Right lung (tissue), 10 donors: Measurements from ENCODE around the gene ANKRD66. TPM values are rescaled to one million over a fixed set of nuclear protein-coding genes. Genes with fewer than 3 reads are reported as not detected.
"Not testable (repeated sequence)": the region's sequence is repeated elsewhere in the genome, so short reads cannot be mapped to it uniquely, and the experiment has no call there.

Source experiments
- DNase-seq, 2 donors: peaks; one replicate each; pipeline ENCODE4 v3.0.0-alpha.2; 2013
- long read RNA-seq, 8 donors: transcript quantifications; one replicate each; lab custom pipeline, GENCODE V29; 2026
- polyA plus RNA-seq, 5 donors: library from polyadenylated mRNA; unstranded; fragments of 120-200 nt; gene quantifications; one replicate each; pipeline versions ENCODE4 v1.2.1 to v1.2.3, GENCODE V29; 2013; ENCODE audit warnings: inconsistent platforms in 1 of 5, low replicate concordance in 1 of 5; ENCODE audit not compliant: insufficient read length in 5 of 5, insufficient read depth in 1 of 5

ANKRD66 gene
- polyA plus RNA-seq, result 1 to 10 TPM in 4 of 5 donors, under 1 TPM in 1; 0.34 to 4.2 (median 3.2) TPM
- long read RNA-seq, donor 1, transcript ANKRD66-202 (5 exons, 1,346 nt), result major isoform, 5 of 5 reads
- long read RNA-seq, donor 1, partial matches to known transcripts, result 0 of 5 reads
- long read RNA-seq, donor 1, other reads (novel, unspliced or antisense), result 0 of 5 reads
- long read RNA-seq, donor 2, result 0 reads
- long read RNA-seq, donor 3, result 0 reads
- long read RNA-seq, donor 4, partial matches to known transcripts, result 0 of 1 reads
- long read RNA-seq, donor 4, other reads (novel, unspliced or antisense), result 0 of 1 reads
- long read RNA-seq, donor 5, result 0 reads
- long read RNA-seq, donor 6, partial matches to known transcripts, result 0 of 1 reads
- long read RNA-seq, donor 6, other reads (novel, unspliced or antisense), result 0 of 1 reads
- long read RNA-seq, donor 7, partial matches to known transcripts, result 0 of 1 reads
- long read RNA-seq, donor 7, other reads (novel, unspliced or antisense), result 0 of 1 reads
- long read RNA-seq, donor 8, result 0 reads

DNA sequence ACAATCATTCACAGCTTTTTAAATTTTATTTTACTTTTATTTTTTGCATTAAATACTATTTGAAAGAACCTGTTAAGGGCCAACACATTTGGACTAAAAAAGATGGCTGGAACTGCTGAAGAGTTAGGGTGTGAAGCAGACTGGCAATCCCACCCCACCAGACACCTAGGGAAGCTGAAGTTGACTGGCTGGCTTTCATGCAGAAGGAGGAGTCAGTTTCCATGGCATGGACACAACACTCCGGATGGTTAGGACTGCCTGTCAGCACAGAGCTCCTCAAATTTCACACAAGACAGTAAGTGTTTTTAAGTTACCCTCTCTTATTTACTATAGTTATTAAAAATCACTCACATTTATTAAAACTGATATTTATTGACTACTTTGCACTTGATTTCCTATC lies at the start of gene ANKRD66:
Gene ANKRD66, plus strand, starts transcription at position 238 of the 400 bp plus-strand sequence. CDS start 5,016 bp downstream, outside the sequence.
- no peak for DNase-seq

- DNase-seq, result no peak
Observed at GRCh38 chr6:46699970-46700369, 46.8 kb upstream of the ANKRD66 start.

DNA sequence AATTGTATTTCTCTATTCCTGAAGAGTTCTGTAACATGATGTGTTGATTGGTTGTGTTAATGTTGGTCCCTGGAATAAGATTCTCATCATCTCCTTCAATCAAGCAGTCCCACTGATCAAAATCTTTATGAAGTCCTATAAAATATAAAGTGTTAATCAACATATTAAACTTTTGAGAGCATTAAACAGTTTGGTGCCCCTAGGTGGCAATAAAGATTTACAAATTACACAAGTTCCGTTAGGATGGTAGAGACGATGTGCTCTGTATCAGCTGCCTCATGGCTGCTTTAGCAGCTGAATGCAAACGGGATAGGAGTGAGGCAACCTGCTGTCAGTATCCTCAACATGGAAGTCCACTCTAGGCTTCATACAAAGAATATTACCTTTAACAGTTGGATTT lies 42.2 kb upstream of the ANKRD66 start:
- DNase-seq, result peak in 1 of 2 donors; percentile 9

GRCh38 chr6:46706464-46706863 lies 40.3 kb upstream of the ANKRD66 start:
- no peak for DNase-seq

GRCh38 chr6:46711491-46711890 lies 35.2 kb upstream of the ANKRD66 start:
- no peak for DNase-seq

DNA sequence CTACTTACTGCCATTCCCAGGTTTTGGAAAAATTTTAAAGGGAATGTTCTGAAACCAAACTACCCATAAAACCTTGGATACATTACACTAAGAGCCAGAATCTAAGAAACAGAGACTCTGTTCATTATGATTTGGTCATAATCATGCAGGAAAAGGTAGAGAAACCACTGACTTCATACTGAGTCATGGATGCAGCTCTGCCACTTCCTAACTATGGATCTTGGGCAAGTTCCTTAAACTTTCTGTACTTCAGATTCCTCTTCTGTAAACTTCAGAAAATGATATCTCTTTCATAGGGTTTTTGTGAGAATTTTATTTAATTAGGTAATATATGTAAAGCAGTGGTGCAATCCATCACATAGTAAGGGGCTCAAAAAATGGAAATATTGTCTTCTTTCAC lies 31.6 kb upstream of the ANKRD66 start:
- DNase-seq, result no peak

- no peak for DNase-seq
Observed at GRCh38 chr6:46719099-46719498, 27.6 kb upstream of the ANKRD66 start.

DNA sequence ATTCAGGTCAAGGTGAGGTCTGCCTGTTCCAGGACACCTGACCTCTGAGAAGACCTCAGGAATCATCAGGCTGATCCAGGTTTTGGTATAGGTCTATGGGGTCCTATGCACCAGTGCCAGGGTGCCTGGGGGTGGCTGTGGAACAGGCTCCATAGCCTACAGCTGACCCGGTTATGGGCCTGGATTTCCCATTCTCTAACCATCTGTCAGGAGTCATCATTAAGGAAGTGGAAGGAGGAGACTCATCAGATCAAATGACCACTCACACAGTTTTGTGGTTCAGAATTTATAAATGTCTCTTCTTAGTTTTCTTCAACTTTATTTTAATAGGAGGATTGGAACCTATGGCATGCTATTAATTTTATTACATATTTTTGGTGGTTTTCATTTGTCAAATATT lies 26.3 kb upstream of the ANKRD66 start:
- no peak for DNase-seq

DNA sequence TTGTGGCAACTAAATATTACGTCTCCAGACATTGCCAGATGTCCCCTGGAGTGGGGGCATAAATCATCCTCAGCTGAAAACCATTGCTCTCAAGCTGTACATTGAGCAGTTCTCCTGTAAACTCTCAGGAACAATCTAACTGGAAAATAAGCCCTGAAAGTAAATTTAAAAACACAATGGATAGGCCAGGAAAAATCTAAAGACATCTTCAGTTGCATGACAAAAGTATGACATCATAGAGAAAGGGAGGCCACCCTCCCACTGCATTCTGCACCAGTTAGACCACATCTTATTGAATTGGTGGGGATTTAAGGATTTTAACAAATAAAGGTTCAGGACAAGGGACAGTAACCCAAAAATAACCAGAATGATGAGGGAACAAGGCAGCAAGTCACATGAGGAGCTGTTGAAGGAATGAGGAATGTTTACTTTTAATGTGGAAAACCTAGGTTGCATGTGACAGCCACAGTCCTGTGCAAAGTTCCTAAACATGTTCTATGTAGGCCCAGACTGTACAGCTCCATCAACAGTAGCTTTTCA lies 16.9 kb upstream of the ANKRD66 start:
- DNase-seq, result no peak

DNA sequence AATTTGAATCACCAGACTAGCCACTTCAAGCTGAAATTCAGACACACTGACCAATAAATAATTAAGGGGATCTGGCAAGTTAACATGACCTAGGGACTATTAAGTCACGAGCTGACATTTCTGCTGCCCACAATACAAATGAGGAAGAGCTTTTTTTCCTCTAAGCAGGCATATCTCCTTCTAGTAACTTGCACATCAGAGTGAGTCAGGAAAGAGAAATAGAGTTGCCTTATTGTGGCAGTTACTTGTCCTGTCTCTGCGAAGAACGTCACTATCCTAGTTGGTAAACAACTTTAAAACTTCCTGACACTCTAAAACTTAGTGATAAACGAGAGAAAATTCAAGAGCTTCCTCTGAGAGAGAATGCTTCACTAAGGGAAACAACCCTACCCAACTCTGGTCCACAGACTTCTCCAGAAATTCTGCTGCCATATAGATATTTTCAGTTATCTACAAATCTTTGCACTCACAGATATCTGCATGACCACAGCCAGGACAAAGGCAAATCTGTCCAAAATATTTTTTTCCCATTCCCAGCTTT lies 15.7 kb upstream of the ANKRD66 start:
- DNase-seq, result no peak

DNA sequence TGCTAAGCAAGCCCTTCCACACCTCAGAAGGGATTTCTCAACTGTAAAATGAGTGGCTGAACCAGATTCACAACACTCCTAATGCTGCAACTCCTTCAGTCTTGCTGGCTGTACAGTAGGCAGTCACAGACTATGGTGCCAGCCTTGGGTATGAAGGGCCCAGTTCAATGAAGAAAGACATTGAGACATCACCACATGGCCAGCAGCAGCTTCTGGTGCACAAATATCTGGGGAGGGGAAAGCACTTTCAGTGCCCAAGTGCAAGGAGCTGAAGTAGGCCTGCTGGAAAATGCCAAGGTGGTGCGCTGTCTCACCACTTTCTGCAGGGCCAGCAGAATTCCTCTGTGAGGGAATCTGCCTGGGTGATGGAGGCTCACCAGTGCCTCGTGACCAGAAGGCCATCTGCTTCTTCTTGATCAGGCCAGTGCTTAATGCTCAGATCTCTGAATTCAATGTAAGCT lies 13.4 kb upstream of the ANKRD66 start:
- no peak for DNase-seq

DNA sequence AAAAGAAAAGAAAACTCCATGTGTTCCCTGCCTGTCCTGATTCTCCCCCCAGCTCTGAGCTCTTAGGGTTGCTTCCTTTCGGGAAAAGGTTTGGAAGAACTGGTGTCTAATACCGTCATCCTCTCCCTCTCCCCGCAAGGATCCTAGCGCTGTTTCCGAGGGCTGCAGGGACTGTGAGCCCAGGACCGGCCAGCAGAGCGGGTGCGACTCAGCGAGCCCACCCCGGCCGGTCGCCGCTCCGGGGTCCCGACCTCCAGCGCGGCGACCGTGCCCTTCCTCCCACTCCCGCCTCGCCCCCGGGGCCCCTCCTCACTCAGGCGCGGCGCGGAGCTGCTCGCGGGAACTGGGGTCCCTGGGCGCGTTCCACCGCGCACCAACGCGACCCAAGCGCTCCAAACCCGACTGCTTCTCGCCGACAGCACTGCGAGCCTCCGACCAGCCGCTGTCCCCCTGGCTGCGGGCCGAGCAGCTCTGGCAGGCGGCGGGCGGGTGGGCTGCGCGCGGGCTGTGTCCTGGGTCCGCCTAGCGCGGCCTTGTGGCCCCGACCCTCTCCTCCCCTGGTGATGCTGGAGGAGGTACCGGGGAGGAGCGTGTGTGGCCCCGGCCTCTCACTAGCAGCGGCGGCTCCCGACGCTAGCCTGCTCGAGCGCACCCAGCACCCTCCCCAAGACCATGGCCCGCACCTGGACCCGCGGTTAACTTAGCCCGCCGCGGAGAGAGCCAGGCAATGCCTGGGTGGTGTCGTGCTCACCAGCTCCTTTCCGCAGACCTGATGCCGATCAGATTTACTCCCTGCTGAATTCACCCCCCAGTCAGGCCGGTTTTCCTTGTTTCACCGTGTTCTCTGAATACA lies 11.6 kb upstream of the ANKRD66 start, which contains the start of gene PLA2G7:
Gene PLA2G7, minus strand, starts transcription at position 509 of the 853 bp plus-strand sequence. CDS start 12,484 bp downstream, outside the sequence.
- peak; percentile 36 to 57 for DNase-seq

DNA sequence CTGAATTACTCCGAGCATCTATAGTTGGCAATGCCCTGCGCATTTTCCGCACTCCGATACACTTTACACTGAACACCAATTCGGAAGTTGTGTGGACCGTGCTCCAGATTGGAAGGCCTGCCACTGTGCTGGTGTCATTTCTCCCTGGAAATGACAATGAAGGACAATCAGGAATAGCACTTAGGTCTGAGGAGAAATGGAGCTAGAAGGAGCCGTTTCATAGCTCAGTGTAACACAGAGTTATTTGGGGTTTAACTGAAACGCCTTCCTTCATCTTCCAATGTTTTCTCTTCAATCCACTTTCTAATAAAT lies 11.1 kb upstream of the ANKRD66 start:
- no peak for DNase-seq

DNA sequence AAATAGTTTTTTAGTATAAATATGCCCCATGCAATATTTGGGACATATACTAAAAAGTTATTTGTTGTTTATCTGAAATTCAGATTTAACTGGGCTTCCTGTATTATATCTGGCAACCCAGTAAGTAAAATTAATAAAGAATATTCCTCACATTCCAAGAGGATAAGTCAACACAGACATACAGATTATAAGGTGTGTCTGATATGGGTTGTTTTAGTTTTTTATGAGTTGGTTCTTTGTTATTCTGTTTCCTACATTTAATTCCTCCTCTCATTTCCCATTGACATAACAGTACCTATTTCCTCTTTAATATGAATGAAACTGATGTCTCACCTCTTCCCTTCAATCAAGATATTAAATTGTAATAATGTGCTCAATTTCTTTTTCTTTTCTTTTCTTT lies 9.8 kb upstream of the ANKRD66 start:
- no peak for DNase-seq

DNA sequence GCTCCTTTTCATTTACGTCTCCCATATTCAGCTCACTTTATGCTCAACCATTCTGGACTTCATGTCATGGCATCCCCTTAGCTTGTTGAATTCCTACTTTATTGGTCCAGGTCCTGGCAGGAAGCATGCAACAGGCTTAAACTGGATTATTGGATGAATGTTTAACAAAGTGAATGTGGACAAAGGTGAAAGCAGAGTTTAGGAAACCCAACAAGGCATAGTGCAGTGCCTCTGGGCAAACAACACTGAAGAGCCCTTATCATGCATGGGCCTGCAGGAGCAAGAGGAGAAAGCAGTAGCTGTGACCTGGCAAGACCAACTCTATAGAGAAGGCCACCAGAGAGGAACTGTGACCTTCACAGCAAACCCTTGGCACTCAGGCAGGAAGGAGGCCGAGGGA lies 5.3 kb upstream of the ANKRD66 start:
- no peak for DNase-seq

GRCh38 chr6:46741910-46742309 lies 4.8 kb upstream of the ANKRD66 start:
- no peak for DNase-seq

- no peak for DNase-seq
Observed at GRCh38 chr6:46743425-46744158, 3.1 kb upstream of the ANKRD66 start.

DNA sequence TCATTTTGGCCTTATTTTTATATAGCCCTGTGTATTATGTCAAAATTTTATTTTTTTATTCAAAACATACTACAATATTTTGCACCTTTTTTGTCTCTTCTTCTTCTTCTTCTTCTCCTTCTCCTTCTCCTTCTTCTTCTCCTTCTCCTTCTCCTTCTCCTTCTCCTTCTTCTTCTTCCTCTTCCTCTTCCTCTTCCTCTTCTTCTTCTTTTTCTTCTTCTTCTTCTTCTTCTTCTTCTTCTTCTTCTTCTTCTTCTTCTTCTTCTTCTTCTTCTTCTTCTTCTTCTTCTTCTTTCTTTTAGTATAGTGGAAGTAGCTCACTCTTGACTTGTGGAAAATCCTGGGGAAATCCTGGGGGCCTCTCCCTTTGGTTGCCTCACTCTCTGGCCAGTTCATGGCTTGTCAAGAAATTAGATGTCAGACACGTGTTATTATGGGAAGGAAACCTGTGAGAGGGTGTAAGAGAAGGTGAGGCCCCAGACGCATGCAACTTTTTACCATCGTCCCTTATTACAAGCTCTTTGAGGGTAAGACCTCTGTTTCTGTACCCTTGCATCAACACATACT lies 2.5 kb upstream of the ANKRD66 start:
- not testable (repeated sequence) for DNase-seq

DNA sequence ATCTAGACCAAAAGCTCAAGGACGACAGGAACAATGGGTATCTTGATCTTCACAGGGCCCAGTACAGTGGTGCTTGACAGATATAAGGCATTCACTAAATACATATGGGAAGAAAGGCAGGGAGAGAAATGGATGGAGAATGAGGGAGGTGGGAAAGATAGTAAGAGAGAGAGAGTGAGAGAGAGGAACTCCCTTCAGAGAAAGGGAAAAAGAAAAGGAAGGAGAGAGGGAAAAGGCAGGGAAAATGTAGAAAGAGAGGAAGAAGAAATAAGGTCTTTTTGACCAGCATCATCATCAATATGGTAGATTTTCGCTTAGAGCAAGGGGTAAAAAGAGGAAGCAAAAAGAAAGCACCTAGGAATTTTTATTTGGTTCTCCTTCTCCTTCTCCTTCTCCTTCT lies 760 bp upstream of the ANKRD66 start:
- DNase-seq, result no peak

- DNase-seq, result no peak
Observed at GRCh38 chr6:46748940-46749503, 2.3 kb downstream of the ANKRD66 start.
